Uterus (tissue), 2 donors: ENCODE results near the gene AAK1.

Experiments used
- POLR2A ChIP-seq, 2 donors: fragments of 450-650 bp; IDR thresholded peaks; one replicate each; pipeline ENCODE4 v1.6.1; 2016; ENCODE audit warnings: antibody characterized with exemption in 2 of 2, mild to moderate bottlenecking in 1 of 2, moderate library complexity in 1 of 2
- TF ChIP-seq, protein P1 (sequence below), 4 experiments: fragments of 200-600 bp in 2 of 4; fragments of 450-650 bp in 2 of 4; sonication (generic) in 2 of 4; IDR thresholded peaks; one replicate each; pipeline ENCODE4 v1.5.1; 2016 to 2019; ENCODE audit warnings: antibody characterized with exemption in 4 of 4, mild to moderate bottlenecking in 2 of 4, moderate library complexity in 1 of 4

DNA sequence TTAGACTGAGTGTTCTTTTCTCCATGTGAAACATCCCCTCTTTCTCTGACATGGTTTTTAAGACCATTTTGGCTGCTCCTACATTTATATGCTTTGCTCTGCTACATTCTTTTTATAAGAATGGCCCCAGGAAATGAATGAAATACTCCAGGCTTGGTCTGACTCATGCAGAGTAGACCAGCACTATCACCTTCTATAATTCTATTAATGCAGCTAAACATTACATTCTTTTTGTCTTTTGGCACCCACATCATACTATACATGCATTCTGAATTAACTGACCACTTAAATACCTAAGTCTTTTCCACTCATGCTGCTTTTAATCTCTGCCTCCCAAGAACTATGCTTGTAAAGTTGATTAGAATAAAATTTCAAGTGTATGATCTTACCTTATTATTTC, 94.1 kb downstream of the AAK1 start:
- TF ChIP-seq, protein P1, sequence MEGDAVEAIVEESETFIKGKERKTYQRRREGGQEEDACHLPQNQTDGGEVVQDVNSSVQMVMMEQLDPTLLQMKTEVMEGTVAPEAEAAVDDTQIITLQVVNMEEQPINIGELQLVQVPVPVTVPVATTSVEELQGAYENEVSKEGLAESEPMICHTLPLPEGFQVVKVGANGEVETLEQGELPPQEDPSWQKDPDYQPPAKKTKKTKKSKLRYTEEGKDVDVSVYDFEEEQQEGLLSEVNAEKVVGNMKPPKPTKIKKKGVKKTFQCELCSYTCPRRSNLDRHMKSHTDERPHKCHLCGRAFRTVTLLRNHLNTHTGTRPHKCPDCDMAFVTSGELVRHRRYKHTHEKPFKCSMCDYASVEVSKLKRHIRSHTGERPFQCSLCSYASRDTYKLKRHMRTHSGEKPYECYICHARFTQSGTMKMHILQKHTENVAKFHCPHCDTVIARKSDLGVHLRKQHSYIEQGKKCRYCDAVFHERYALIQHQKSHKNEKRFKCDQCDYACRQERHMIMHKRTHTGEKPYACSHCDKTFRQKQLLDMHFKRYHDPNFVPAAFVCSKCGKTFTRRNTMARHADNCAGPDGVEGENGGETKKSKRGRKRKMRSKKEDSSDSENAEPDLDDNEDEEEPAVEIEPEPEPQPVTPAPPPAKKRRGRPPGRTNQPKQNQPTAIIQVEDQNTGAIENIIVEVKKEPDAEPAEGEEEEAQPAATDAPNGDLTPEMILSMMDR (IDR thresholded peaks at IDR 0.05) = no peak
- TF ChIP-seq POLR2A (IDR thresholded peaks at IDR 0.05) = no peak
